Measurements from ENCODE around the gene SKIC3. TPM values are rescaled to one million over a fixed set of nuclear protein-coding genes. Genes with fewer than 3 reads are reported as not detected.

Gene SKIC3
- total and polyA plus RNA-seq, 2 donors (not counting 1 experiment from before 2014, with no cell fraction given): 24.9 to 75.4 TPM

GRCh38 chr5:95526871-95527270 is 27.9 kb downstream of the SKIC3 start:
- CTCF ChIA-PET: no interaction called here
- H3K36me3 ChIP-seq (replicated peaks in 1 of 2; ENCODE audit: control extremely low read depth in 1 of 2, control insufficient read depth in 1 of 2, extremely low read depth in 1 of 2, insufficient read depth in 2 of 2, low read length in 1 of 2): peaks cover 21 to 72% of the 10 kb centered on the region in 2 experiments
- WGBS (ENCODE audit: insufficient coverage): no CpG with 5 or more reads among the region's 2 CpGs

DNA sequence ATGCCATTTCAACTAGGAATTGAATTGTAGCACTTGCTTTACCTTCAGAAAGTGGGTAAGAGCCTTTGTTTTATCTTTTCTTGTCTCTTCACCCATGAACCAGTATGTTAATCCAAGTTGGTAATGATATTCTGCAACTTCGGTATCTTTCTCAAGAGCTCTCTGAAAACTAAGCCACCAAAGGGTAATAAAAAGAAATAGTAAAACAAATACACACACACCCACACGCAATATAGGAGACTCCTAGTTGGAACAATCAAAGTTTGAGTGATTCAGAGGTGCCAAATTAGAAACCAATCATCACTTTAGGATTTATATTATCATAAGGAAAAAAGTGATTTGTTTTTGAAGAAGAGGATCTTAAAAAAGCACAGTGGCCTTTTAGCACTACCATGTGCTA is 30.4 kb downstream of the SKIC3 start:
- Histone ChIP-seq H4K20me1 (ENCODE audit: control insufficient read depth, insufficient read depth, low read length, poor library complexity, severe bottlenecking) (no peaks in the 10 kb centered on the region), H2AFZ (ENCODE audit: insufficient read depth, low read depth, low read length, poor library complexity, severe bottlenecking) (no peak overlapping the region), H3K4me1 (ENCODE audit: control insufficient read depth in 2 of 2, insufficient read depth in 2 of 2, low read length in 2 of 2) (no peaks in the 10 kb centered on the region), H3K79me2 (ENCODE audit: control insufficient read depth, insufficient read depth, low read length) (no peaks in the 10 kb centered on the region), H3K9ac (ENCODE audit: low read length) (no peak overlapping the region), H3K27ac (ENCODE audit: low read length in 2 of 2) (no peak overlapping the region), H3K4me3 (ENCODE audit: control extremely low read depth in 1 of 5, extremely low read depth in 1 of 5, insufficient read depth in 1 of 5, low read depth in 2 of 5, low read length in 4 of 5) (no peak overlapping the region), H3K4me2 (replicated peaks; ENCODE audit: low read depth, low read length, poor library complexity, severe bottlenecking) (no peak overlapping the region), H3K27me3 (replicated peaks in 1 of 4; ENCODE audit: control extremely low read depth in 1 of 4, control insufficient read depth in 3 of 4, insufficient read depth in 4 of 4, low read length in 3 of 4) (no peaks in the 10 kb centered on the region), H3K36me3 (replicated peaks in 1 of 2; ENCODE audit: control extremely low read depth in 1 of 2, control insufficient read depth in 1 of 2, extremely low read depth in 1 of 2, insufficient read depth in 2 of 2, low read length in 1 of 2) (peaks cover 13 to 77% of the 10 kb centered on the region in 2 experiments), H3K9me3 (ENCODE audit: control extremely low read depth in 1 of 3, control insufficient read depth in 2 of 3, insufficient read depth in 1 of 3, low read length in 2 of 3) (no peaks in the 10 kb centered on the region)
- Mint-ChIP-seq H3K4me1 (no peaks in the 10 kb centered on the region), H3K27ac (no peak overlapping the region), H3K9me3 (ENCODE audit: insufficient read depth) (no peaks in the 10 kb centered on the region), H3K27me3 (no peaks in the 10 kb centered on the region), H3K4me3 (no peak overlapping the region)
- no peak for ATAC-seq (ENCODE audit: low read depth)
- ChIA-PET CTCF (no interaction called here), POLR2A (no interaction called here)
- no peak for DNase-seq
- TF ChIP-seq EZH2 (IDR thresholded peaks at IDR 0.05; ENCODE audit: borderline replicate concordance, insufficient read depth, low read depth, low read length, poor library complexity, severe bottlenecking): no peak
- TF ChIP-seq, protein P1, sequence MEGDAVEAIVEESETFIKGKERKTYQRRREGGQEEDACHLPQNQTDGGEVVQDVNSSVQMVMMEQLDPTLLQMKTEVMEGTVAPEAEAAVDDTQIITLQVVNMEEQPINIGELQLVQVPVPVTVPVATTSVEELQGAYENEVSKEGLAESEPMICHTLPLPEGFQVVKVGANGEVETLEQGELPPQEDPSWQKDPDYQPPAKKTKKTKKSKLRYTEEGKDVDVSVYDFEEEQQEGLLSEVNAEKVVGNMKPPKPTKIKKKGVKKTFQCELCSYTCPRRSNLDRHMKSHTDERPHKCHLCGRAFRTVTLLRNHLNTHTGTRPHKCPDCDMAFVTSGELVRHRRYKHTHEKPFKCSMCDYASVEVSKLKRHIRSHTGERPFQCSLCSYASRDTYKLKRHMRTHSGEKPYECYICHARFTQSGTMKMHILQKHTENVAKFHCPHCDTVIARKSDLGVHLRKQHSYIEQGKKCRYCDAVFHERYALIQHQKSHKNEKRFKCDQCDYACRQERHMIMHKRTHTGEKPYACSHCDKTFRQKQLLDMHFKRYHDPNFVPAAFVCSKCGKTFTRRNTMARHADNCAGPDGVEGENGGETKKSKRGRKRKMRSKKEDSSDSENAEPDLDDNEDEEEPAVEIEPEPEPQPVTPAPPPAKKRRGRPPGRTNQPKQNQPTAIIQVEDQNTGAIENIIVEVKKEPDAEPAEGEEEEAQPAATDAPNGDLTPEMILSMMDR (IDR thresholded peaks at IDR 0.05): no peak
- no CpG with 5 or more reads among the region's 2 CpGs for WGBS (ENCODE audit: insufficient coverage)
- intact Hi-C loops (cut with micrococcal nuclease): no loop called here

More at GRCh38 chr5:95526871-95527270, 27.9 kb downstream of the SKIC3 start:
- H3K4me1 Mint-ChIP-seq: peaks cover 5% of the 10 kb centered on the region
- Histone ChIP-seq H2AFZ (ENCODE audit: insufficient read depth, low read depth, low read length, poor library complexity, severe bottlenecking) (no peak overlapping the region), H3K9ac (ENCODE audit: low read length) (no peak overlapping the region), H4K20me1 (ENCODE audit: control insufficient read depth, insufficient read depth, low read length, poor library complexity, severe bottlenecking) (no peaks in the 10 kb centered on the region), H3K4me1 (ENCODE audit: control insufficient read depth in 2 of 2, insufficient read depth in 2 of 2, low read length in 2 of 2) (no peaks in the 10 kb centered on the region), H3K27ac (ENCODE audit: low read length in 2 of 2) (no peak overlapping the region), H3K79me2 (ENCODE audit: control insufficient read depth, insufficient read depth, low read length) (no peaks in the 10 kb centered on the region), H3K4me3 (ENCODE audit: control extremely low read depth in 1 of 5, extremely low read depth in 1 of 5, insufficient read depth in 1 of 5, low read depth in 2 of 5, low read length in 4 of 5) (no peak overlapping the region), H3K4me2 (replicated peaks; ENCODE audit: low read depth, low read length, poor library complexity, severe bottlenecking) (no peak overlapping the region), H3K27me3 (replicated peaks in 1 of 4; ENCODE audit: control extremely low read depth in 1 of 4, control insufficient read depth in 3 of 4, insufficient read depth in 4 of 4, low read length in 3 of 4) (no peaks in the 10 kb centered on the region), H3K9me3 (ENCODE audit: control extremely low read depth in 1 of 3, control insufficient read depth in 2 of 3, insufficient read depth in 1 of 3, low read length in 2 of 3) (no peaks in the 10 kb centered on the region)
- ATAC-seq (ENCODE audit: low read depth) (no peak), DNase-seq (no peak)
- H3K4me3 Mint-ChIP-seq: no peak overlapping the region
- POLR2A ChIA-PET: no interaction called here
- H3K27me3 Mint-ChIP-seq: no peaks in the 10 kb centered on the region
- intact Hi-C loops (cut with micrococcal nuclease): no loop called here
- H3K27ac Mint-ChIP-seq: no peak overlapping the region
- TF ChIP-seq, protein P1 (IDR thresholded peaks at IDR 0.05): no peak
- no peak for TF ChIP-seq EZH2 (IDR thresholded peaks at IDR 0.05; ENCODE audit: borderline replicate concordance, insufficient read depth, low read depth, low read length, poor library complexity, severe bottlenecking)
- no peaks in the 10 kb centered on the region for H3K9me3 Mint-ChIP-seq (ENCODE audit: insufficient read depth)
